ENCODE results near the gene RAB3IL1. TPM values are rescaled to one million over a fixed set of nuclear protein-coding genes. Genes with fewer than 3 reads are reported as not detected.

RAB3IL1 gene
- total and polyA plus RNA-seq, 3 donors from 2014 or later, result 57.7 to 88.2 (median 65.8) TPM

DNA sequence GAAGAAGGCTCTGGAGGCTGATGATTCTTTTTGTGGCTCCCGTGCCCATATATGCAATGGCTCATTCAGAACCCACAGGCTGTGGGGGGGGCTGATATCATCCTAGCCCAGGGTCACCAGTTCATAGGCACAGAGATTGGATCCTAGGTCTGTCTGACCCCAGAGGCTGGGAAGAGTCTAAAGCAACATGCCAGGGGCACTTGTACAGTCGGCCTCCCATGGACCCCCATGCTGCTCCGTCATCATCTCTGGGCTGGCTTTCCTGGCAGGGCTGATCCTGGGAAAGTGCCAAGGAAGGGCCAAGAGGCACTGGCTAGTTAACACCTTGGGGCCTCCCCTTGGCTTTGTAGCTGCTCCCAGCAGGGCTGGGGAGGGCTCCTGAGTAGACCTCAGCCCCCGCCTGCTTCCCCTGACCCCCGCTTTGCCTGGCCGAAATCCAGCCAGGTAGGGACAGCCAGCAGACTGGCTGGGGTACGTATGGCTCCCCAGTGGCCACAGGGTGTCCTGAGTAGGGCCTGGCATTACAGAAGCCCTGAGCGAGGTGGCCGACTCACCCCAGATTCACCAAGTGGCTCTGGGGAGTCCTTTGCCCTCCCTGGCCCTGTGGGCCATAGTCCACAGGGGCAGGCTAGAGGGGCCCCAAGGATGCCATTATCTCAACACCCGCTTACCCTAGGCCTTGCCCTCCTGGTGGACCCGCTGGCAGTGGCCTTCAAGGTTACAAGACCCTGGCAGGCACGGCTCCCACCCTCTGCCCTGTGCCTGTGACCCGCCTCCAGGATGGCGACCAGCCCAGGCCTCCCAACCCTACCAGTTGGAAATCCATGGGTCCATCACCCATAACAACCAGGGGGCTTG, 48.6 kb downstream of the RAB3IL1 start:
- H3K27ac ChIP-seq, result peak overlapping the region in 1 of 2 donors; percentile 80
- intact Hi-C loops (cut with DNase I; ENCODE audit: low total_unique reads), result no loop called here
- DNase-seq, result no peak
- WGBS, 2 donors, result 79 to 94% methylated on average over 4 to 13 of the region's 14 CpGs
- no peaks in the 10 kb centered on the region for H3K36me3 ChIP-seq (ENCODE audit: low read depth, missing control alignments)
- no peak overlapping the region for H3K4me3 ChIP-seq
- H3K27me3 ChIP-seq, result no peaks in the 10 kb centered on the region
- no peaks in the 10 kb centered on the region for H3K9me3 ChIP-seq
- no peak for TF ChIP-seq POLR2A (IDR thresholded peaks at IDR 0.05)
- TF ChIP-seq, protein P1, sequence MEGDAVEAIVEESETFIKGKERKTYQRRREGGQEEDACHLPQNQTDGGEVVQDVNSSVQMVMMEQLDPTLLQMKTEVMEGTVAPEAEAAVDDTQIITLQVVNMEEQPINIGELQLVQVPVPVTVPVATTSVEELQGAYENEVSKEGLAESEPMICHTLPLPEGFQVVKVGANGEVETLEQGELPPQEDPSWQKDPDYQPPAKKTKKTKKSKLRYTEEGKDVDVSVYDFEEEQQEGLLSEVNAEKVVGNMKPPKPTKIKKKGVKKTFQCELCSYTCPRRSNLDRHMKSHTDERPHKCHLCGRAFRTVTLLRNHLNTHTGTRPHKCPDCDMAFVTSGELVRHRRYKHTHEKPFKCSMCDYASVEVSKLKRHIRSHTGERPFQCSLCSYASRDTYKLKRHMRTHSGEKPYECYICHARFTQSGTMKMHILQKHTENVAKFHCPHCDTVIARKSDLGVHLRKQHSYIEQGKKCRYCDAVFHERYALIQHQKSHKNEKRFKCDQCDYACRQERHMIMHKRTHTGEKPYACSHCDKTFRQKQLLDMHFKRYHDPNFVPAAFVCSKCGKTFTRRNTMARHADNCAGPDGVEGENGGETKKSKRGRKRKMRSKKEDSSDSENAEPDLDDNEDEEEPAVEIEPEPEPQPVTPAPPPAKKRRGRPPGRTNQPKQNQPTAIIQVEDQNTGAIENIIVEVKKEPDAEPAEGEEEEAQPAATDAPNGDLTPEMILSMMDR (IDR thresholded peaks at IDR 0.05), result no peak
- H3K4me1 ChIP-seq, result peaks cover 22% of the 10 kb centered on the region

DNA sequence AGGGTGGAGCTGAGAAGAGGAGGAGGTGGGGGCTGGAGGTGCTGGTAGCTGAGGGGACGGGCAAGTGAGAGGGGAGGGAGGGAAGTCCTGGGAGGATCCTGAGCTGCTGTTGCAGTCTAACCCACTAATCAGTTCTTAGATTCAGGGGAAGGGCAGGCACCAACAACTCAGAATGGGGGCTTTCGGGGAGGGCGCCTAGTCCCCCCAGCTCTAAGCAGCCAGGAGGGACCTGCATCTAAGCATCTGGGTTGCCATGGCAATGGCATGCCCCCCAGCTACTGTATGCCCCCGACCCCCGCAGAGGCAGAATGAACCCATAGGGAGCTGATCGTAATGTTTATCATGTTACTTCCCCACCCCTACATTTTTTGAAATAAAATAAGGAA, 50.4 kb downstream of the RAB3IL1 start:
- Histone ChIP-seq H3K36me3 (ENCODE audit: low read depth, missing control alignments) (no peaks in the 10 kb centered on the region), H3K9me3 (no peaks in the 10 kb centered on the region), H3K4me3 (no peak overlapping the region), H3K27ac (no peak overlapping the region), H3K27me3 (no peaks in the 10 kb centered on the region), H3K4me1 (peaks cover 22% of the 10 kb centered on the region)
- intact Hi-C loops (cut with DNase I; ENCODE audit: low total_unique reads), result no loop called here
- TF ChIP-seq, protein P1 (IDR thresholded peaks at IDR 0.05), result no peak
- TF ChIP-seq POLR2A (IDR thresholded peaks at IDR 0.05), result no peak
- no peak for DNase-seq
- WGBS, 2 donors, result 84 to 96% methylated on average over 5 to 6 of the region's 6 CpGs

DNA sequence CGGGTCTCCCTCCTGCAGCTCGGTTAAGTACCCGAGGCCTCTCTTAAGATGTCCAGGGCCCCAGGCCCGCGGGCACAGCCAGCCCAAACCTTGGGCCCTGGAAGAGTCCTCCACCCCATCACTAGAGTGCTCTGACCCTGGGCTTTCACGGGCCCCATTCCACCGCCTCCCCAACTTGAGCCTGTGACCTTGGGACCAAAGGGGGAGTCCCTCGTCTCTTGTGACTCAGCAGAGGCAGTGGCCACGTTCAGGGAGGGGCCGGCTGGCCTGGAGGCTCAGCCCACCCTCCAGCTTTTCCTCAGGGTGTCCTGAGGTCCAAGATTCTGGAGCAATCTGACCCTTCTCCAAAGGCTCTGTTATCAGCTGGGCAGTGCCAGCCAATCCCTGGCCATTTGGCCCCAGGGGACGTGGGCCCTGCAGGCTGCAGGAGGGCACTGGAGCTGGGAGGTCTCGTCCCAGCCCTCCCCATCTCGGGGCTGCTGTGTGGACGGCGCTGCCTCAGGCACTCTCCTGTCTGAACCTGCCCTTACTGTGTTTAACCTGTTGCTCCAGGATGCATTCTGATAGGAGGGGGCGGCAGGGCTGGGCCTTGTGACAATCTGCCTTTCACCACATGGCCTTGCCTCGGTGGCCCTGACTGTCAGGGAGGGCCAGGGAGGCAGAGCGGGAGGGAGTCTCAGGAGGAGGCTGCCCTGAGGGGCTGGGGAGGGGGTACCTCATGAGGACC, 51.0 kb downstream of the RAB3IL1 start:
- peaks cover 18% of the 10 kb centered on the region for H3K4me1 ChIP-seq
- WGBS, 2 donors, result 60 to 83% methylated on average over 1 to 14 of the region's 18 CpGs
- no peaks in the 10 kb centered on the region for H3K36me3 ChIP-seq (ENCODE audit: low read depth, missing control alignments)
- no peak overlapping the region for H3K27ac ChIP-seq
- TF ChIP-seq POLR2A (IDR thresholded peaks at IDR 0.05), result no peak
- TF ChIP-seq, protein P1 (IDR thresholded peaks at IDR 0.05), result no peak
- H3K4me3 ChIP-seq, result no peak overlapping the region
- no peak for DNase-seq
- no peaks in the 10 kb centered on the region for H3K9me3 ChIP-seq
- no peaks in the 10 kb centered on the region for H3K27me3 ChIP-seq
- intact Hi-C loops (cut with DNase I; ENCODE audit: low total_unique reads), result no loop called here

DNA sequence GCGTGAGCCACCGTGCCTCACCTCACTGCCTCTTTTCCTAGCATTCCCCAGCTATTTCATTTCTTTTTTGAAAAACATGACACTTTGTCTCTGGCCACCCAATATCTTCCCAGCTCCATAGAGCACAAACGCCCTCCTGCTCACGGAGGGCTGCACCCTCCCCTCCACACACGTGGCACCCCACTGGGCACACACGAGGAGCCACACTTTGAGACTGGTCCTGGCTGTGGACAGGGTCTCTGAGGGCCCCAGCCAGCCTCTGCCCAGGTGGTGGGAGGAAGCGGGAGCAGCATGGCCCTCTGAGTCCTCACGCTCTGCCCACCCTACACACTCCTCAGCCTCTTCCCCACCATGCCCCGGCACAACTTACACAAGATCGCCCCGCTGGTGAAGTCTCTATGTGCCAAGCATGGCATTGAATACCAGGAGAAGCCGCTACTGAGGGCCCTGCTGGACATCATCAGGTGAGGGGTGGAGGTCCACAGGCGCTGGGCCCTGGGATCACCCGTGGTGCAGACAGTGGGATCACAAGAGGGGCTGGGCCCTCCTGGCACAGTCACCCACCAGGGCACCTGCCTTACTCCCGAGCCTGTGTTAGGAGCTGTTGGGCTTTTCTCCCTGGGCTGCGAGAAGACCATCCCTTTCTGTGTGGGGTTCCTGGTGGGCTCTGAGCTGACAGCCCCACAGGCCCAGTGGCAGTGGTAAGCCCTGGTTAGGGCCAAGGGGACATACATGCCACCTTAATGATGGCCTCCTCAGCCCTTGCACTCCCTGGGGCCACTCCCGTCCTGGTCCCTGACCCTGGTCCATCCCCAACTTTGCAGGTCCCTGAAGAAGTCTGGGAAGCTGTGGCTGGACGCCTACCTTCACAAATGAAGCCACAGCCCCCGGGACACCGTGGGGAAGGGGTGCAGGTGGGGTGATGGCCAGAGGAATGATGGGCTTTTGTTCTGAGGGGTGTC, 52.3 kb downstream of the RAB3IL1 start:
- no peaks in the 10 kb centered on the region for H3K27me3 ChIP-seq
- TF ChIP-seq POLR2A (IDR thresholded peaks at IDR 0.05), result no peak
- TF ChIP-seq, protein P1 (IDR thresholded peaks at IDR 0.05), result no peak
- no peaks in the 10 kb centered on the region for H3K36me3 ChIP-seq (ENCODE audit: low read depth, missing control alignments)
- 92 to 93% methylated on average over 15 to 19 of the region's 20 CpGs for WGBS, 2 donors
- no peak overlapping the region for H3K27ac ChIP-seq
- H3K4me3 ChIP-seq, result no peak overlapping the region
- DNase-seq, result no peak
- no peaks in the 10 kb centered on the region for H3K9me3 ChIP-seq
- intact Hi-C loops (cut with DNase I; ENCODE audit: low total_unique reads), result no loop called here
- H3K4me1 ChIP-seq, result peaks cover 16% of the 10 kb centered on the region
